Ovary (tissue), 3 donors: ENCODE results near the gene PXT1.

Experiments used
- POLR2A ChIP-seq: fragments of 450-650 bp; IDR thresholded peaks from one replicate; pipeline ENCODE4 v1.6.1; 2017; ENCODE audit warnings: antibody characterized with exemption, mild to moderate bottlenecking, moderate library complexity
- TF ChIP-seq, protein P1 (sequence below), 3 donors: fragments of 450-650 bp in 2 of 3; fragments of 200-600 bp in 1 of 3; IDR thresholded peaks; one replicate each; pipeline versions ENCODE4 v1.5.1 to v1.8.0; 2016 to 2022; ENCODE audit warnings: antibody characterized with exemption in 3 of 3, mild to moderate bottlenecking in 1 of 3
- donor health status: DM: no; HTN: no; CAD: no.

DNA sequence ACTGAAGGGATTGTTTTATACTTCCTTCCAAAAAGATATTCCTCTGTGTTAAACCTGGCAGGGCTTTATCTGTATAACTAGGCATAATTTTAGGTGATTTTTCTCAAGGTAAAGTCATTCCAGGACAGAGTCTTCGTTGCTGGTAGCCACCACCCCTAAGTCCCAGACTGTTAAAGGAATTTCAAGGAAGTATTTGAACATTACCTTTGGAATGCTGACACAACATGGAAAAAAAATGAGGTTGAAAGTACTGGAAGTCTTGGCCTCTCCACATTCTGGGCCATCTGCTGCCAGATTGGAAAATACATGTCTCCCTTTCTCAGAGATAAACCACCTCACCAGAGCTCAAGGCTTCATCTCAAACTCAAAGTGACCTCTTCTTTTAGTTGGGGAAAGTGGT lies 28.2 kb downstream of the PXT1 start:
- TF ChIP-seq, protein P1, sequence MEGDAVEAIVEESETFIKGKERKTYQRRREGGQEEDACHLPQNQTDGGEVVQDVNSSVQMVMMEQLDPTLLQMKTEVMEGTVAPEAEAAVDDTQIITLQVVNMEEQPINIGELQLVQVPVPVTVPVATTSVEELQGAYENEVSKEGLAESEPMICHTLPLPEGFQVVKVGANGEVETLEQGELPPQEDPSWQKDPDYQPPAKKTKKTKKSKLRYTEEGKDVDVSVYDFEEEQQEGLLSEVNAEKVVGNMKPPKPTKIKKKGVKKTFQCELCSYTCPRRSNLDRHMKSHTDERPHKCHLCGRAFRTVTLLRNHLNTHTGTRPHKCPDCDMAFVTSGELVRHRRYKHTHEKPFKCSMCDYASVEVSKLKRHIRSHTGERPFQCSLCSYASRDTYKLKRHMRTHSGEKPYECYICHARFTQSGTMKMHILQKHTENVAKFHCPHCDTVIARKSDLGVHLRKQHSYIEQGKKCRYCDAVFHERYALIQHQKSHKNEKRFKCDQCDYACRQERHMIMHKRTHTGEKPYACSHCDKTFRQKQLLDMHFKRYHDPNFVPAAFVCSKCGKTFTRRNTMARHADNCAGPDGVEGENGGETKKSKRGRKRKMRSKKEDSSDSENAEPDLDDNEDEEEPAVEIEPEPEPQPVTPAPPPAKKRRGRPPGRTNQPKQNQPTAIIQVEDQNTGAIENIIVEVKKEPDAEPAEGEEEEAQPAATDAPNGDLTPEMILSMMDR (IDR thresholded peaks at IDR 0.05) = no peak
- TF ChIP-seq POLR2A = no peak
